ENCODE measurements around the gene FSIP1.

Gene FSIP1

GRCh38 chr15:39574427-39574826 is 208.2 kb downstream of the FSIP1 start:
- no peak for DNase-seq (ENCODE audit: extremely low spot score)
- TF ChIP-seq CTCF (IDR thresholded peaks at IDR 0.05; ENCODE audit: control extremely low read depth, extremely low read depth, low read depth, missing control alignments): no peak
- CTCF ChIA-PET: no interaction called here

DNA sequence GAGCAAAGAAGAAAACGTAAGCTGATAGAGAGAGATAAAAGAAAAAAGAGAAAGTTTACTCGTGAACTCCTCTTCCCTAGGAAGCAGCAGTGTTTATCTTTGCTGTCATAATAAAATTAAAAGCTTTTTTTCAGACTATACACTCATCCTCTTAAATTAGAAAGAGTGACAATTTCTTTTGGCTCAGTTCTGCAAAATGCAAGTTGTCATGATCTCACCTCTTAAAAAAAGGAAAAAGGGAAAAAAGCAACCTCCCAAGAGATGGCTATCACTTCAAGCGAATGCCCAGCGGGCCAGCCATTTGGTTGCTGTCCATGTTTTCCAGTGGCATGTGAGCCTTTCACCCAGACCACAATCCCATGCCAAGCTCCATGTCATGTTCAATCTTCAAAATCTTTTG is 208.8 kb downstream of the FSIP1 start:
- CTCF ChIA-PET: no interaction called here
- no peak for DNase-seq (ENCODE audit: extremely low spot score)

More at GRCh38 chr15:39574427-39574826, 208.2 kb downstream of the FSIP1 start:
- POLR2A ChIA-PET: no interaction called here

DNA sequence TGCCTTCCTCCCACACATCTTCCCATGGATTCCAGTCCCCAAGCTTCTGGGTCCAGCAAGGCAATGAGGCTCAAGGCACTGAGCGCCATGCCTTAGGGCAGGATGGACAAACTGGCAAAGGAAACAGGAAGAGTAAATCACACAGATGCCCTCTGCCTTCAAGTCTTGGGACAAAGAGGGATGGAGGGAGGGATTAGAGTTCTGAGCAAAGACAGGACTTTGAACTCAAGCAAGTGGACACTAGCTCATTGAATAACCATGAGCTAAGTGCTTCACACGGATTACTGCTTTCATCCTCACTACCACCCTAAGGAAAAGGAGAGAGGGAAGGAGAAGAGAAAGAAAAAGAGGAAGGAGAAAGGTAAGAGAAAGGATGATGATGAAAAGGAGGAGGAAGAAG is 209.4 kb downstream of the FSIP1 start:
- POLR2A ChIA-PET: no interaction called here
- CTCF ChIA-PET: interaction anchor here (1.4 kb wide), 1 partner anchor 448 kb away, joined by 3 read pairs; no protein-coding TSS in a partner anchor
- TF ChIP-seq CTCF (IDR thresholded peaks at IDR 0.05; ENCODE audit: control extremely low read depth, extremely low read depth, low read depth, missing control alignments): no peak
- DNase-seq (ENCODE audit: extremely low spot score): no peak

More for the DNA sequence above, 208.8 kb downstream of the FSIP1 start:
- TF ChIP-seq CTCF (IDR thresholded peaks at IDR 0.05; ENCODE audit: control extremely low read depth, extremely low read depth, low read depth, missing control alignments): no peak
- POLR2A ChIA-PET: no interaction called here

DNA sequence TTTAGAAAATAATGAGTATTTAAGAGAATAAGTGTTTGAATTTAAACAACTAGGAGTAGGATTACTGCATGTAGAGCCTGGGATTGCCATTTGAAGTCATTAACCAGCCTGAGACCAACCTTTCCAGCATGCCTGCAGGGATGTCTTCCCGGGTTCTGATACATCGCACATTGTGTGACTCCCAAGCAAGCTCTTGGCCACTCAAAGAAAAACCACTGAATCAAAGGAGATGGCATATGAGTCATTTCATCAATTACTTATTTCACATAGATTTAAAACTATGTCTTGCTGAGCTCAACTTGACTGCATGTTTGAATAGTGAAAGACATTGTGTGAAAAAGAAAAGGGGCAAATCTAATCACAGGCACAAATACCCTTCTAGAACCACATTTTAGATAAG is 216.8 kb downstream of the FSIP1 start:
- POLR2A ChIA-PET: no interaction called here
- CTCF ChIA-PET: interaction anchor here (1.0 kb wide), 1 partner anchor 12 kb away, joined by 3 read pairs; no protein-coding TSS in a partner anchor
- TF ChIP-seq CTCF (IDR thresholded peaks at IDR 0.05; ENCODE audit: control extremely low read depth, extremely low read depth, low read depth, missing control alignments): no peak
- no peak for DNase-seq (ENCODE audit: extremely low spot score)

GRCh38 chr15:39564972-39565665 is 217.5 kb downstream of the FSIP1 start:
- CTCF ChIA-PET: interaction anchor here (0.9 to 1.7 kb wide), 3 partner anchors 13 to 18 kb away, joined by 3 read pairs; no protein-coding TSS in a partner anchor
- no peak for TF ChIP-seq CTCF (IDR thresholded peaks at IDR 0.05; ENCODE audit: control extremely low read depth, extremely low read depth, low read depth, missing control alignments)
- POLR2A ChIA-PET: no interaction called here
- DNase-seq (ENCODE audit: extremely low spot score): no peak

DNA sequence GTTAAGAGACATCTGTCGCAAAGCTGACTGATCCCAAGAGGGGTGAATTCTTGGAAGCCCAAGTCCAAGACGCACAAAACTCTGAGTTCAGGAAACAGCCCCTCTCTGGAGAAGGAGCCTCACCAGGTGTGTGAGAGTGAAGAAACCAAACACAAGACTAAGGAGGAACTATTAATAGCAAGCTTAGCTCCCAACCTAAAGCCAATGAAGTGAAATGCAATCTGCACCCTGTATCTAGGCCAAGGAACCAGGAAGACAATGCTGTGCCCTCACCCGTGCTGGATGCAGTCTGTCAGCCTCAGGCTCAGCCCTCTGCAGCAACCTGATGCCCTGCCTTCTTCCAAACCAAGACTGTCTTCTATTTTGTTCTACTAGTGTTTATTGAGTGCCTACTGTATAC is 224.2 kb downstream of the FSIP1 start:
- no peak for TF ChIP-seq CTCF (IDR thresholded peaks at IDR 0.05; ENCODE audit: control extremely low read depth, extremely low read depth, low read depth, missing control alignments)
- DNase-seq (ENCODE audit: extremely low spot score): no peak
- CTCF ChIA-PET: interaction anchor here (1.3 kb wide), 1 partner anchor 21 kb away, joined by 4 read pairs; no protein-coding TSS in a partner anchor
- POLR2A ChIA-PET: no interaction called here
